Mucosa of gallbladder (tissue), 1 donor: ENCODE data around the gene RFX6. TPM values are rescaled to one million over a fixed set of nuclear protein-coding genes. Genes with fewer than 3 reads are reported as not detected.
"Not testable (repeated sequence)": the region's sequence is repeated elsewhere in the genome, so short reads cannot be mapped to it uniquely, and the experiment has no call there.

Source experiments
- DNase-seq: peaks from one replicate; pipeline ENCODE4 v3.0.0-alpha.2; 2020; ENCODE audit warnings: low spot score
- total RNA-seq: library from RNA; stranded (reverse); gene quantifications from one replicate; pipeline ENCODE4 v1.2.1, GENCODE V29; 2021
- donor health status: DM: no; HTN: no; CAD: no.

The RFX6 gene
- total RNA-seq = not detected

GRCh38 chr6:116876635-116877611 lies at the start of gene RFX6:
TSS of gene RFX6 (plus strand) at chr6:116877242. CDS start at chr6:116877276, 34 bp downstream.
- DNase-seq = no peak

GRCh38 chr6:116827561-116828240 lies 49.3 kb upstream of the RFX6 start:
- DNase-seq = no peak

GRCh38 chr6:116828983-116829382 lies 48.1 kb upstream of the RFX6 start, which contains the start of gene GPRC6A:
TSS of gene GPRC6A (minus strand) at chr6:116829083. CDS start at chr6:116829013, 70 bp downstream.
- no peak for DNase-seq

GRCh38 chr6:116834526-116834925 lies 42.5 kb upstream of the RFX6 start:
- DNase-seq = not testable (repeated sequence)

GRCh38 chr6:116836606-116837342 lies 40.3 kb upstream of the RFX6 start:
- no peak for DNase-seq

- DNase-seq = no peak
Observed at GRCh38 chr6:116840091-116840490, 37.0 kb upstream of the RFX6 start.

GRCh38 chr6:116842459-116842858 lies 34.6 kb upstream of the RFX6 start:
- DNase-seq = no peak

- no peak for DNase-seq
Observed at GRCh38 chr6:116847227-116847626, 29.8 kb upstream of the RFX6 start.

GRCh38 chr6:116858060-116858459 lies 19.0 kb upstream of the RFX6 start:
- DNase-seq = no peak

- no peak for DNase-seq
Observed at GRCh38 chr6:116859264-116859663, 17.8 kb upstream of the RFX6 start.

- no peak for DNase-seq
Observed at GRCh38 chr6:116866281-116866871, 10.7 kb upstream of the RFX6 start.

- DNase-seq = no peak
Observed at GRCh38 chr6:116872771-116873170, 4.3 kb upstream of the RFX6 start.

GRCh38 chr6:116876107-116876506 lies 935 bp upstream of the RFX6 start:
- no peak for DNase-seq

GRCh38 chr6:116877743-116878142 lies 701 bp downstream of the RFX6 start:
- DNase-seq = no peak

- no peak for DNase-seq
Observed at GRCh38 chr6:116881236-116881635, 4.2 kb downstream of the RFX6 start.

GRCh38 chr6:116883005-116883404 lies 6.0 kb downstream of the RFX6 start:
- no peak for DNase-seq

GRCh38 chr6:116884530-116884929 lies 7.5 kb downstream of the RFX6 start:
- no peak for DNase-seq

GRCh38 chr6:116887168-116887567 lies 10.1 kb downstream of the RFX6 start:
- DNase-seq = no peak

GRCh38 chr6:116887894-116888293 lies 10.9 kb downstream of the RFX6 start:
- DNase-seq = no peak

GRCh38 chr6:116888732-116889360 lies 11.8 kb downstream of the RFX6 start:
- no peak for DNase-seq

- DNase-seq = no peak
Observed at GRCh38 chr6:116894669-116895068, 17.6 kb downstream of the RFX6 start.
